ENCODE measurements around the gene GNE.

Gene GNE

DNA sequence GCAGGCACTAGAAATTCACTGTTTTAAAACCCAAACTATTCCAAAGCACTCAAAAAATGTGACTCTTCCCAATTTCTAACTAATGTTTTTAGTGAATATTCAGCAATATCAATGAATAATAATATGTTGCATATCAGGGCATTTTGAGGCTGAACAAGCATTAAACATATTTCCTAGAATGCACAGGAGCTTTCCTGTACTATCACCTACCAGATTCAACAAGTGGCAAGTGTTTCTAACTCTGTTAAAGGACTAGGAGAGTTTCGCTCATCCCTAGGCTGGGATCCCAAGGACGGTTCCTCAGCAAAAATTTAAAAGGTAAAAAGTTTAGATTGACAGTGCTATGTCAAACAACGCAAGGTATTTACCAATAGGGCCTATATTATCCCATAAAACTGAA, 21.0 kb downstream of the GNE start:
- Histone ChIP-seq H4K20me1 (ENCODE audit: insufficient read depth, low read length) (no peaks in the 10 kb centered on the region), H3K9ac (ENCODE audit: low read length) (no peak overlapping the region), H3K79me2 (ENCODE audit: insufficient read depth, low read length) (no peaks in the 10 kb centered on the region), H3K9me3 (ENCODE audit: low read length) (no peaks in the 10 kb centered on the region), H3K4me3 (ENCODE audit: low read depth, low read length, poor library complexity, severe bottlenecking) (no peak overlapping the region), H3K27me3 (ENCODE audit: insufficient read depth, low read length) (no peaks in the 10 kb centered on the region), H3K36me3 (ENCODE audit: insufficient read depth, low read length) (peaks cover 25% of the 10 kb centered on the region), H3K4me2 (ENCODE audit: low read length) (no peak overlapping the region), H3K4me1 (ENCODE audit: insufficient read depth, low read length, severe bottlenecking) (no peaks in the 10 kb centered on the region), H2AFZ (ENCODE audit: low read length) (no peak overlapping the region), H3K27ac (ENCODE audit: low read depth, low read length, poor library complexity, severe bottlenecking) (no peak overlapping the region), H3F3A (ENCODE audit: insufficient read depth, low read length) (no peaks in the 10 kb centered on the region), H3K9me2 (ENCODE audit: low read depth, low read length) (no peaks in the 10 kb centered on the region)
- TF ChIP-seq, protein P1, sequence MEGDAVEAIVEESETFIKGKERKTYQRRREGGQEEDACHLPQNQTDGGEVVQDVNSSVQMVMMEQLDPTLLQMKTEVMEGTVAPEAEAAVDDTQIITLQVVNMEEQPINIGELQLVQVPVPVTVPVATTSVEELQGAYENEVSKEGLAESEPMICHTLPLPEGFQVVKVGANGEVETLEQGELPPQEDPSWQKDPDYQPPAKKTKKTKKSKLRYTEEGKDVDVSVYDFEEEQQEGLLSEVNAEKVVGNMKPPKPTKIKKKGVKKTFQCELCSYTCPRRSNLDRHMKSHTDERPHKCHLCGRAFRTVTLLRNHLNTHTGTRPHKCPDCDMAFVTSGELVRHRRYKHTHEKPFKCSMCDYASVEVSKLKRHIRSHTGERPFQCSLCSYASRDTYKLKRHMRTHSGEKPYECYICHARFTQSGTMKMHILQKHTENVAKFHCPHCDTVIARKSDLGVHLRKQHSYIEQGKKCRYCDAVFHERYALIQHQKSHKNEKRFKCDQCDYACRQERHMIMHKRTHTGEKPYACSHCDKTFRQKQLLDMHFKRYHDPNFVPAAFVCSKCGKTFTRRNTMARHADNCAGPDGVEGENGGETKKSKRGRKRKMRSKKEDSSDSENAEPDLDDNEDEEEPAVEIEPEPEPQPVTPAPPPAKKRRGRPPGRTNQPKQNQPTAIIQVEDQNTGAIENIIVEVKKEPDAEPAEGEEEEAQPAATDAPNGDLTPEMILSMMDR (IDR thresholded peaks at IDR 0.05; ENCODE audit: low read length), result no peak
- TF ChIP-seq EZH2 (IDR thresholded peaks at IDR 0.05; ENCODE audit: borderline replicate concordance, low read length), result no peak

DNA sequence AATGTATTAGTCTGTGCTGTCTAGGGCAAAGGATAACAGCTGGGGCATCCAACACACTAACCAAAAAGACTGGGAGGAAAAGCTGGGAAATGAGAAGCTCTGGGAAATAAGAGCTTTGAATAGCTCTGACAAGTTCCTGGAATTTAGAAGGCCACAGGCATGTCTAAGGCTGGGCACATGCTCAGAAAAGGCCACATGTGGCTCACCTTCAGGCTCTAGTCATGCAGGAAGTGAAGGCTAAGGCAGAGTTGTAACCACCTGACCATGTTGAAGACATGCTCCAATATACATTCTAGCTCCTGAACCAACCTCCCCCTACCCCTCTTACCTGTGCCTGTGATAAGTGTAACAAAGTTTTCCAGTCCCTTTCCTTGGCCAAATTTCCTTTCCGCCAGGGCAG, 35.8 kb downstream of the GNE start:
- no peaks in the 10 kb centered on the region for H3K27me3 ChIP-seq (ENCODE audit: insufficient read depth, low read length)
- no peaks in the 10 kb centered on the region for H3K79me2 ChIP-seq (ENCODE audit: insufficient read depth, low read length)
- no peaks in the 10 kb centered on the region for H3K9me2 ChIP-seq (ENCODE audit: low read depth, low read length)
- no peak overlapping the region for H3K27ac ChIP-seq (ENCODE audit: low read depth, low read length, poor library complexity, severe bottlenecking)
- TF ChIP-seq, protein P1 (IDR thresholded peaks at IDR 0.05; ENCODE audit: low read length), result no peak
- no peak for TF ChIP-seq EZH2 (IDR thresholded peaks at IDR 0.05; ENCODE audit: borderline replicate concordance, low read length)
- H3F3A ChIP-seq (ENCODE audit: insufficient read depth, low read length), result no peaks in the 10 kb centered on the region
- H3K9ac ChIP-seq (ENCODE audit: low read length), result no peak overlapping the region
- H3K4me1 ChIP-seq (ENCODE audit: insufficient read depth, low read length, severe bottlenecking), result no peaks in the 10 kb centered on the region
- no peaks in the 10 kb centered on the region for H4K20me1 ChIP-seq (ENCODE audit: insufficient read depth, low read length)
- peaks cover 10% of the 10 kb centered on the region for H3K9me3 ChIP-seq (ENCODE audit: low read length)
- peaks cover 86% of the 10 kb centered on the region for H3K36me3 ChIP-seq (ENCODE audit: insufficient read depth, low read length)
- H2AFZ ChIP-seq (ENCODE audit: low read length), result no peak overlapping the region
- no peak overlapping the region for H3K4me2 ChIP-seq (ENCODE audit: low read length)
- H3K4me3 ChIP-seq (ENCODE audit: low read depth, low read length, poor library complexity, severe bottlenecking), result no peak overlapping the region

GRCh38 chr9:36221667-36222066, 36.6 kb downstream of the GNE start:
- no peak for TF ChIP-seq EZH2 (IDR thresholded peaks at IDR 0.05; ENCODE audit: borderline replicate concordance, low read length)
- TF ChIP-seq, protein P1 (IDR thresholded peaks at IDR 0.05; ENCODE audit: low read length), result no peak
- Histone ChIP-seq H3K27ac (ENCODE audit: low read depth, low read length, poor library complexity, severe bottlenecking) (no peak overlapping the region), H2AFZ (ENCODE audit: low read length) (no peak overlapping the region), H3K36me3 (ENCODE audit: insufficient read depth, low read length) (peaks cover 86% of the 10 kb centered on the region), H3K4me1 (ENCODE audit: insufficient read depth, low read length, severe bottlenecking) (no peaks in the 10 kb centered on the region), H3F3A (ENCODE audit: insufficient read depth, low read length) (no peaks in the 10 kb centered on the region), H3K9ac (ENCODE audit: low read length) (no peak overlapping the region), H3K9me2 (ENCODE audit: low read depth, low read length) (no peaks in the 10 kb centered on the region), H4K20me1 (ENCODE audit: insufficient read depth, low read length) (no peaks in the 10 kb centered on the region), H3K9me3 (ENCODE audit: low read length) (peaks cover 10% of the 10 kb centered on the region), H3K27me3 (ENCODE audit: insufficient read depth, low read length) (no peaks in the 10 kb centered on the region), H3K4me3 (ENCODE audit: low read depth, low read length, poor library complexity, severe bottlenecking) (no peak overlapping the region), H3K79me2 (ENCODE audit: insufficient read depth, low read length) (no peaks in the 10 kb centered on the region), H3K4me2 (ENCODE audit: low read length) (no peak overlapping the region)

Data from OCI-LY1 (cell line).